Mesenchymal stem cell (in vitro differentiated cells and primary cell): Measurements from ENCODE around the gene RAB3C.

Experiments used
- DNase-seq: peaks from one replicate; pipeline ENCODE4 v3.0.0-alpha.2; 2013
- H2AFZ ChIP-seq: one replicate; pipeline ENCODE4 v1.6.1; 2013; ENCODE audit warnings: low read depth, mild to moderate bottlenecking, control low read depth, inconsistent platforms, low read length, moderate library complexity
- H2AK5ac ChIP-seq: 2 replicates; pipeline ENCODE4 v1.6.1; 2013; ENCODE audit warnings: low read length, moderate library complexity, mild to moderate bottlenecking, inconsistent platforms; ENCODE audit not compliant: severe bottlenecking
- H2BK120ac ChIP-seq: one replicate; pipeline ENCODE4 v1.6.1; 2013; ENCODE audit warnings: low read depth, mild to moderate bottlenecking, inconsistent platforms, low read length, moderate library complexity
- H2BK12ac ChIP-seq, 2 experiments: one replicate each; pipeline ENCODE4 v1.6.1; 2013; ENCODE audit warnings: inconsistent platforms in 2 of 2, low read length in 2 of 2, mild to moderate bottlenecking in 2 of 2, moderate library complexity in 2 of 2, control low read depth in 1 of 2
- H2BK15ac ChIP-seq: one replicate; pipeline ENCODE4 v1.6.1; 2013; ENCODE audit warnings: mild to moderate bottlenecking, low read depth, inconsistent platforms; ENCODE audit not compliant: poor library complexity, severe bottlenecking
- H2BK5ac ChIP-seq: 2 replicates; pipeline ENCODE4 v1.6.1; 2013; ENCODE audit warnings: low read depth, mild to moderate bottlenecking, low read length, control low read depth, inconsistent platforms; ENCODE audit not compliant: poor library complexity, severe bottlenecking
- H3K14ac ChIP-seq, 2 experiments: one replicate each; pipeline ENCODE4 v1.6.1; 2013; ENCODE audit warnings: inconsistent platforms in 2 of 2, low read length in 2 of 2, control low read depth in 1 of 2, mild to moderate bottlenecking in 1 of 2, moderate library complexity in 1 of 2
- H3K18ac ChIP-seq, 2 experiments: one replicate each; pipeline ENCODE4 v1.6.1; 2013; ENCODE audit warnings: inconsistent platforms in 2 of 2, low read length in 2 of 2, control low read depth in 1 of 2, low read depth in 1 of 2, mild to moderate bottlenecking in 1 of 2
- H3K23ac ChIP-seq, 2 experiments: one replicate each; pipeline ENCODE4 v1.6.1; 2013; ENCODE audit warnings: inconsistent platforms in 2 of 2, low read length in 2 of 2, mild to moderate bottlenecking in 2 of 2, moderate library complexity in 2 of 2, control low read depth in 1 of 2
- H3K27ac ChIP-seq: 2 replicates; pipeline ENCODE4 v1.5.1; 2013; ENCODE audit warnings: mild to moderate bottlenecking, moderate library complexity, low read length, control low read depth, inconsistent platforms; ENCODE audit not compliant: poor library complexity, severe bottlenecking
- H3K27me3 ChIP-seq, 2 experiments: 2 replicates each; pipeline versions ENCODE4 v1.6.1 to v1.7.0; 2013; ENCODE audit warnings: low read length in 2 of 2, mild to moderate bottlenecking in 2 of 2, moderate library complexity in 2 of 2, control low read depth in 1 of 2, inconsistent platforms in 1 of 2; ENCODE audit not compliant: control insufficient read depth in 1 of 2, insufficient read depth in 1 of 2
- H3K36me3 ChIP-seq, 2 experiments: 2 replicates each; pipeline versions ENCODE4 v1.6.1 to v1.7.0; 2013; ENCODE audit warnings: low read length in 2 of 2, control low read depth in 1 of 2, inconsistent platforms in 1 of 2, low read depth in 1 of 2, mild to moderate bottlenecking in 1 of 2; ENCODE audit not compliant: insufficient read depth in 2 of 2, control insufficient read depth in 1 of 2
- H3K4ac ChIP-seq, 2 experiments: one replicate each; pipeline ENCODE4 v1.6.1; 2013; ENCODE audit warnings: inconsistent platforms in 2 of 2, low read length in 2 of 2, mild to moderate bottlenecking in 2 of 2, moderate library complexity in 2 of 2, control low read depth in 1 of 2, low read depth in 1 of 2
- H3K4me1 ChIP-seq: 2 replicates; pipeline ENCODE4 v1.6.1; 2013; ENCODE audit warnings: low read depth, low read length, control low read depth; ENCODE audit not compliant: control insufficient read depth, insufficient read depth
- H3K4me2 ChIP-seq: 2 replicates; pipeline ENCODE4 v1.6.1; 2013; ENCODE audit warnings: low read length, mild to moderate bottlenecking, inconsistent platforms; ENCODE audit not compliant: poor library complexity, severe bottlenecking
- H3K4me3 ChIP-seq, 2 experiments: 2 replicates each; pipeline versions ENCODE4 v1.5.1 to v1.7.0; 2013; ENCODE audit warnings: low read length in 2 of 2, mild to moderate bottlenecking in 2 of 2, control low read depth in 1 of 2, low read depth in 1 of 2; ENCODE audit not compliant: insufficient read depth in 1 of 2
- H3K79me1 ChIP-seq: replicated peaks from 2 replicates; pipeline ENCODE4 v1.6.1; 2013; ENCODE audit warnings: mild to moderate bottlenecking, control low read depth, low read length, inconsistent platforms; ENCODE audit not compliant: poor library complexity, severe bottlenecking
- H3K9ac ChIP-seq: 2 replicates; pipeline ENCODE4 v1.7.0; 2013; ENCODE audit warnings: mild to moderate bottlenecking, low read length, moderate library complexity
- H3K9me3 ChIP-seq: 2 replicates; pipeline ENCODE4 v1.7.0; 2013; ENCODE audit warnings: mild to moderate bottlenecking, low read length; ENCODE audit not compliant: control insufficient read depth
- H4K8ac ChIP-seq: one replicate; pipeline ENCODE4 v1.6.1; 2013; ENCODE audit warnings: inconsistent platforms, mild to moderate bottlenecking, low read length, moderate library complexity
- H4K91ac ChIP-seq: one replicate; pipeline ENCODE4 v1.6.1; 2013; ENCODE audit warnings: mild to moderate bottlenecking, low read length, inconsistent platforms
- WGBS: methylation state at CpG from one replicate; pipeline ENCODE4 v1.1.7; 2013; ENCODE audit warnings: mixed read lengths; 5-methylcytosine and 5-hydroxymethylcytosine counted together

RAB3C gene

DNA sequence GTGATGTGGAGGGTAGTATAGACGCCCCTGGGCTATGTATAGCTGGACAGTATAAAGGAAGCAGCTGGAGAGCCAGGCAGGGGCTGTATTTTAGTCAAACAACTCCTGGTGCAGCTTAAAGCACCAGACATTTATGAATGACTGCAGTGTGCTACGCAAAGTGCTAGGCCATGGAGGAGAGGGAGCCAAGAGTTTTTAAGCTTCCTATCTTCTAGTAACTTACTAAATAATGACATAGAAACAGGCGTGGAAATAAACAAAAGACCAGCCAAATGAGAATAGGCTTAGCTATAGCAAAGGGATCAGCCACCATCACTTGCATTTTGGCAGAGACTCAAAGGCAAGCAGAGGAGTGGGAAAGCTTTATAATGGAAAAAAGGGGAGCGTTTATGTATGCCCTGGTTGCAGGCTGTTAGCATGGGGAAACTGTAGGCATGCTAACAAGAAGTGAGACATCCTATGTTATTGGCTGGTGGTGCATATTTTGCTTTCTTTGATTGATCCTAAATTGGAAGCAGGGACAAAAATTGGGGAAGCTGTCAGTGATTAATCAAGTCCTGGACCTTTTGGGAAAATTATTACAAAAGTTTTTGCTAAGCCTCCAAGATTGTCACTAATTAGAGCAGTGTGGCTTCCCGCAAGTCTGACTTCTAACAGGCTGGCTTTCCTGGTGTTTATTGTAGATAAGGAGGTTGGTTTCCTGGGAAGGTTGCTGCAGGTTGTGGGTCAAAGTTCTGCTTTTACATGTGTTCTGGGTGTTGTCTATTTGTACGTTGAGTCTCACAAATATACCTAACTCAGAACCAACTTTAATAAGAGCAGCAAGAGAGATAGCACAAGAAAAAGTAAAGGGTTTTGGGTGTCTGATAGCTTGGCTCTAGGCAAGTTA is 46.6 kb downstream of the RAB3C start:
- 59% methylated on average over 4 of the region's 6 CpGs for WGBS
- Histone ChIP-seq H3K79me1 (no peaks in the 10 kb centered on the region), H4K8ac (no peak overlapping the region), H3K14ac (no peak overlapping the region), H3K18ac (no peak overlapping the region), H3K9ac (no peak overlapping the region), H3K4me3 (no peak overlapping the region), H3K27ac (no peak overlapping the region), H3K4ac (no peak overlapping the region), H3K23ac (no peak overlapping the region), H4K91ac (no peak overlapping the region), H2BK15ac (no peak overlapping the region), H2BK5ac (no peak overlapping the region), H3K27me3 (no peaks in the 10 kb centered on the region), H3K4me2 (no peak overlapping the region), H3K9me3 (no peaks in the 10 kb centered on the region), H2AFZ (no peak overlapping the region), H2BK12ac (no peak overlapping the region), H2AK5ac (no peak overlapping the region), H3K36me3 (no peaks in the 10 kb centered on the region), H2BK120ac (no peak overlapping the region), H3K4me1 (no peaks in the 10 kb centered on the region)
- no peak for DNase-seq

DNA sequence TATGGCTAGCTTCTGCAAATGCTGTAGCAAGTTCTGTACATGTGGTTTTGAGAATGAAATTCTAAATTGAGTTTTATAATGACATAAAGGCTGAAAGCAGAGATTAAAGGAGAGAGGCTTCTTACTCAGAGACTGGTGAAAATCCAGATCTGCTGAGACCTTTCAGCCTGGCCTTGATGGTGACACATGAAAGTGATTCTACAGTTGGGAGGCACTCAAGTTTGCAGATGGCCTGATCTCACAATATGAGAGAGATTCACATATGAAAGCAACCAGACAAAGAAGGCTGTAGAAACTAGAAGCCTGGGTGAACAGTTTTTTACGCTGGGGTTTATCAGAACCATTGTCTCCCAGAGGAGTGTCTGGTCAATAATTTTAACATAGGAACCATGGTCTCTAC is 49.0 kb downstream of the RAB3C start:
- H2AFZ ChIP-seq: no peak overlapping the region
- H3K9ac ChIP-seq: no peak overlapping the region
- H2BK15ac ChIP-seq: no peak overlapping the region
- no peak for DNase-seq
- WGBS: 60% methylated on average over 1 of the region's 1 CpG
- H4K8ac ChIP-seq: no peak overlapping the region
- no peaks in the 10 kb centered on the region for H3K4me1 ChIP-seq
- no peaks in the 10 kb centered on the region for H3K79me1 ChIP-seq
- no peak overlapping the region for H3K23ac ChIP-seq
- H2BK5ac ChIP-seq: no peak overlapping the region
- no peak overlapping the region for H3K18ac ChIP-seq
- no peak overlapping the region for H4K91ac ChIP-seq
- H3K27me3 ChIP-seq: no peaks in the 10 kb centered on the region
- no peaks in the 10 kb centered on the region for H3K9me3 ChIP-seq
- H2BK12ac ChIP-seq: no peak overlapping the region
- no peaks in the 10 kb centered on the region for H3K36me3 ChIP-seq
- no peak overlapping the region for H2AK5ac ChIP-seq
- no peak overlapping the region for H2BK120ac ChIP-seq
- no peak overlapping the region for H3K4me3 ChIP-seq
- no peak overlapping the region for H3K27ac ChIP-seq
- H3K14ac ChIP-seq: no peak overlapping the region
- no peak overlapping the region for H3K4me2 ChIP-seq
- H3K4ac ChIP-seq: no peak overlapping the region

DNA sequence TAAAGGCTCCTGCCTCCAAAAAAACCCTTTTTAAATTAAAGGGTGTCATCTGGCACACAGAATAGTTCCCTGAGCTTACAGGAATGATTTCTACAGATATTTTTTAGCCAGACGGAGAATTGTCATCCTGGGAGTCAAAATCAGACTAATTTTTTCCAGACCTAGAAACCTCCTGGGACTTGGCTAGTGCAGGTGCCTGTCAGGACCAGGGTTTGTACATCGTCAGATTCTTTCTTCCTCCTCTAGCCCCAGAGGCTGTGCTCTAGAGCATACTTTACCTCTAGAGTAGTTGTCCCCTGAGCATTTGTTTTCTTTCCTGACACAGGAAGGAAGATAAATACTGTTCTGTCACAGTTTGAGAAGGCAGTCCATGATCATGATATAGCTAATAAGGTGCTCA is 52.5 kb downstream of the RAB3C start:
- H3K18ac ChIP-seq: no peak overlapping the region
- DNase-seq: no peak
- no peak overlapping the region for H2AK5ac ChIP-seq
- no peaks in the 10 kb centered on the region for H3K4me1 ChIP-seq
- H2AFZ ChIP-seq: no peak overlapping the region
- H3K14ac ChIP-seq: no peak overlapping the region
- no peak overlapping the region for H2BK12ac ChIP-seq
- no peaks in the 10 kb centered on the region for H3K9me3 ChIP-seq
- H3K27me3 ChIP-seq: no peaks in the 10 kb centered on the region
- no peak overlapping the region for H3K23ac ChIP-seq
- no peak overlapping the region for H2BK120ac ChIP-seq
- H2BK5ac ChIP-seq: no peak overlapping the region
- no peak overlapping the region for H4K8ac ChIP-seq
- H3K9ac ChIP-seq: no peak overlapping the region
- H2BK15ac ChIP-seq: no peak overlapping the region
- no peaks in the 10 kb centered on the region for H3K36me3 ChIP-seq
- H3K4ac ChIP-seq: no peak overlapping the region
- H3K79me1 ChIP-seq: no peaks in the 10 kb centered on the region
- 78% methylated on average over 1 of the region's 2 CpGs for WGBS
- no peak overlapping the region for H4K91ac ChIP-seq
- H3K4me2 ChIP-seq: no peak overlapping the region
- H3K27ac ChIP-seq: no peak overlapping the region
- H3K4me3 ChIP-seq: no peak overlapping the region

DNA sequence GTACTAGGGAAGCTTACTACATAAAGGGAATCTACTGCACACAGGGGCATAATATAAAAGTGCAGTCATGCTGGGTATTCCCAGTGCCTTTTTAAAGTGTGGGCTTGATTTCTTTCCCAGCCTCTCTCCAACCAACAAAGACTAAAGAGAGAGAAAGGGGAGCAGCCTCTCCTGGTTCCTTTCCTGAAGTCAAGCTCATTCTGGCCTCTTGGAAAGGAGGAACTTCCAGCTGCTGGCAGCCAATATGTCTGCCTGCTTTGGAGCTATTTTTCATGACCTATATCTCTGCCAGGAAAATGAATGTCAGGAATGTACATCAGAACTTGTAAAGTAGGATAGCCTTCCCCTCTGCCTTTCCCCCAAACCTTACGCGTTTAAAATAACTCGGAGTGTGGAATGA is 57.1 kb downstream of the RAB3C start:
- no peak overlapping the region for H2AFZ ChIP-seq
- no peak overlapping the region for H2BK120ac ChIP-seq
- WGBS: no CpG with 5 or more reads among the region's 3 CpGs

More for the DNA sequence above, 57.1 kb downstream of the RAB3C start:
- no peak overlapping the region for H3K14ac ChIP-seq
- no peaks in the 10 kb centered on the region for H3K9me3 ChIP-seq
- no peak overlapping the region for H3K4me3 ChIP-seq
- no peaks in the 10 kb centered on the region for H3K4me1 ChIP-seq
- H3K27me3 ChIP-seq: no peaks in the 10 kb centered on the region
- no peaks in the 10 kb centered on the region for H3K36me3 ChIP-seq
- no peak overlapping the region for H2BK12ac ChIP-seq
- H3K4ac ChIP-seq: no peak overlapping the region
- DNase-seq: no peak
- no peak overlapping the region for H2BK15ac ChIP-seq
- no peak overlapping the region for H2BK5ac ChIP-seq
- H3K23ac ChIP-seq: no peak overlapping the region
- H3K4me2 ChIP-seq: no peak overlapping the region
- H2AK5ac ChIP-seq: no peak overlapping the region
- no peak overlapping the region for H3K27ac ChIP-seq
- no peak overlapping the region for H3K9ac ChIP-seq
- no peak overlapping the region for H4K91ac ChIP-seq
- H3K18ac ChIP-seq: no peak overlapping the region
- no peak overlapping the region for H4K8ac ChIP-seq
- H3K79me1 ChIP-seq: no peaks in the 10 kb centered on the region
